Sigmoid colon (tissue), 7 donors: Measurements from ENCODE around the gene UROD. TPM values are rescaled to one million over a fixed set of nuclear protein-coding genes. Genes with fewer than 3 reads are reported as not detected.

Experiments used
- DNase-seq: peaks from one replicate; pipeline ENCODE4 v3.0.0-alpha.2; 2019
- H3K27ac ChIP-seq, 4 donors: fragments of 200-600 bp; sonication (generic); one replicate each; pipeline ENCODE4 v1.5.1; 2016 to 2019; ENCODE audit warnings: mild to moderate bottlenecking in 1 of 4
- H3K27me3 ChIP-seq, 3 donors: fragments of 200-600 bp; sonication (generic); one replicate each; pipeline ENCODE4 v1.5.1; 2019; ENCODE audit warnings: mild to moderate bottlenecking in 1 of 3
- H3K36me3 ChIP-seq, 4 donors: fragments of 200-600 bp; sonication (generic); one replicate each; pipeline ENCODE4 v1.5.1; 2016 to 2019
- H3K4me1 ChIP-seq, 4 donors: fragments of 200-600 bp; sonication (generic); one replicate each; pipeline ENCODE4 v1.5.1; 2017 to 2019
- H3K4me3 ChIP-seq, 4 donors: fragments of 200-600 bp; sonication (generic); one replicate each; pipeline ENCODE4 v1.5.1; 2017 to 2019; ENCODE audit warnings: mild to moderate bottlenecking in 2 of 4, moderate library complexity in 1 of 4
- H3K9me3 ChIP-seq, 4 donors: fragments of 200-600 bp in 3 of 4; sonication (generic) in 3 of 4; one replicate each; pipeline versions ENCODE4 v1.5.1 to v1.6.1; 2013 to 2019
- EP300 ChIP-seq, 4 donors: sonication (generic); formaldehyde crosslinking; IDR thresholded peaks; one replicate each; pipeline ENCODE4 v1.6.1; 2017; ENCODE audit warnings: antibody characterized with exemption in 4 of 4
- POLR2A ChIP-seq, 2 donors: fragments of 450-650 bp; IDR thresholded peaks; one replicate each; pipeline ENCODE4 v1.6.1; 2016; ENCODE audit warnings: antibody characterized with exemption in 2 of 2, mild to moderate bottlenecking in 2 of 2, moderate library complexity in 2 of 2
- POLR2AphosphoS5 ChIP-seq, 4 donors: sonication (generic); formaldehyde crosslinking; IDR thresholded peaks; one replicate each; pipeline ENCODE4 v1.6.1; 2017; ENCODE audit warnings: antibody characterized with exemption in 4 of 4
- WGBS, 2 donors: extraction: QIAGEN DNeasy Blood & Tissue Kit; methylation state at CpG; one replicate each; pipeline ENCODE4 v1.1.7; 2013; 5-methylcytosine and 5-hydroxymethylcytosine counted together
- intact Hi-C: fragments of 100-400 bp; cut with DNase I; formaldehyde crosslinking; loops from one replicate; pipeline ENCODE4 v1.15.1; 2023
- polyA plus RNA-seq, 3 donors: library from polyadenylated mRNA; stranded (reverse); fragments of 200-250 nt; gene quantifications; one replicate each; pipeline ENCODE4 v1.2.3, GENCODE V29; 2013
- total RNA-seq, 4 donors: library from RNA; depleted of rRNA; stranded (reverse); fragments of >200 nt; gene quantifications; one replicate each; pipeline ENCODE4 v1.1.0, GENCODE V29; 2016
- TF ChIP-seq, protein P1 (sequence below), 4 experiments: fragments of 450-650 bp in 3 of 4; fragments of 200-600 bp in 1 of 4; IDR thresholded peaks; one replicate each; pipeline ENCODE4 v1.5.1; 2016 to 2019; ENCODE audit warnings: antibody characterized with exemption in 4 of 4, mild to moderate bottlenecking in 3 of 4, moderate library complexity in 2 of 4
- donor health status: healthy with polysubstance abuse.
- donor health status: Bipolar disorder and iron deficiency.
- donor health status: healthy.

The UROD gene
- total and polyA plus RNA-seq, 7 donors: 58.5 to 99.2 (median 73.8) TPM

DNA sequence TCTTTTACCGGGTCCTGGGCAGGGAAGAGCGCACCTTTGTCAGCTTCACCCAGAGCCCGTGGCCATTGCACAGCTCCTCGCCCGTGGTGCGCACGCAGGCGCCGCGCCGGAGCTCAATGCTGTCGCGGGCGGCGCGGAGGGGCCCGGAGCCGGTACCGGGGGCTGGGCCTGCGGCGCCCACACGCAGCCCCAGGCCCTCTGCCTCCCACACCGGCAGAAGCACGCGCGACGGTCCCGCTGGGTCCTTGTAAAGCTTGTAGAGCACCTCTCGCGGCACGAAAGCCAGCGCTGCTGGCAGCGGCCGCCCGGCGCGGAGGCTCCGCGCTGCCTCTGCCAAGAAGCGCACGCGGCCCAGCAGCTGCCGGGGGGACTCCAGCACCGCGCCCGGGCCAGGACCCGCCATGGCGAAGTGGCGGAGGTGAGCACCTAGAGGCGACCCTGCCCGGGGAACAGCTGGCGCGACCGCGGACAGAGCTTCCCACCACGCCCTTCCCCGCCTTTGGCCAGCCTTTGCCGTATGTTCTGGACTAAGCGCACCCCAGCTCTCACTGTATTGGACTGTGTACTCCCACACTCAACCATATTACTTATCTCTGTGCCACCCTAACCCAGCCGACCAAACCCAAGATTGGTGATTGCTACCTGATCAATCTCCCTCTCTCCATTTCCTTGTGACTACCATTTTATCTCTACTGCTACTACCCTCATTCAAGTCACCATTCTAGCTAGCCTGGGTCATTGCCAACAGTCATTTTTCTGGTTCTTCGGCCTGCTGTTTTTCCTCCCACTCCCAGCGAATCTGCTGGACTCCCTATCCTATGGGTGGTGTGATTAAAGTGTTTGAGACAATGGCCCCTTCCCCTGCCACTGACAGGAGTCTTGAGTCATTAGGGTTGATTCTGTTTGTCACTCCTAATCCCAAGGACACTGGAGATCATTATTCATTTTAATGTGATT, 921 bp upstream of the UROD start, which contains the start of gene HECTD3:
Gene HECTD3, minus strand, starts transcription at position 470 of the 957 bp plus-strand sequence. Its CDS starts 67 bp downstream, at position 403.
- Histone ChIP-seq H3K9me3 (no peaks in the 10 kb centered on the region), H3K4me3 (peak within 1 kb of the TSS; percentile 65 to 100 (median 82)), H3K27ac (peak within 1 kb of the TSS; percentile 78 to 94 (median 85)), H3K27me3 (no peaks in the 10 kb centered on the region), H3K4me1 (peaks cover 3 to 54% (median 50%) of the 10 kb centered on the region in 4 donors), H3K36me3 (peaks cover 31 to 54% (median 36%) of the 10 kb centered on the region in 4 donors)
- intact Hi-C loops: loop anchor here (5.0 to 10.0 kb wide), 6 partner anchors 169 to 676 kb away; partner anchors contain the start of genes BEST4, GPBP1L1, NASP and PTCH2
- DNase-seq: peak; percentile 88
- TF ChIP-seq POLR2AphosphoS5 (IDR thresholded peaks at IDR 0.05) (peak; percentile 40 to 80 (median 63)), POLR2A (IDR thresholded peaks at IDR 0.05) (peak in 1 of 2 donors; percentile 40)
- TF ChIP-seq, protein P1, sequence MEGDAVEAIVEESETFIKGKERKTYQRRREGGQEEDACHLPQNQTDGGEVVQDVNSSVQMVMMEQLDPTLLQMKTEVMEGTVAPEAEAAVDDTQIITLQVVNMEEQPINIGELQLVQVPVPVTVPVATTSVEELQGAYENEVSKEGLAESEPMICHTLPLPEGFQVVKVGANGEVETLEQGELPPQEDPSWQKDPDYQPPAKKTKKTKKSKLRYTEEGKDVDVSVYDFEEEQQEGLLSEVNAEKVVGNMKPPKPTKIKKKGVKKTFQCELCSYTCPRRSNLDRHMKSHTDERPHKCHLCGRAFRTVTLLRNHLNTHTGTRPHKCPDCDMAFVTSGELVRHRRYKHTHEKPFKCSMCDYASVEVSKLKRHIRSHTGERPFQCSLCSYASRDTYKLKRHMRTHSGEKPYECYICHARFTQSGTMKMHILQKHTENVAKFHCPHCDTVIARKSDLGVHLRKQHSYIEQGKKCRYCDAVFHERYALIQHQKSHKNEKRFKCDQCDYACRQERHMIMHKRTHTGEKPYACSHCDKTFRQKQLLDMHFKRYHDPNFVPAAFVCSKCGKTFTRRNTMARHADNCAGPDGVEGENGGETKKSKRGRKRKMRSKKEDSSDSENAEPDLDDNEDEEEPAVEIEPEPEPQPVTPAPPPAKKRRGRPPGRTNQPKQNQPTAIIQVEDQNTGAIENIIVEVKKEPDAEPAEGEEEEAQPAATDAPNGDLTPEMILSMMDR (IDR thresholded peaks at IDR 0.05): no peak
- 0 to 1% methylated on average over 62 of the region's 62 CpGs for WGBS, 2 donors

DNA sequence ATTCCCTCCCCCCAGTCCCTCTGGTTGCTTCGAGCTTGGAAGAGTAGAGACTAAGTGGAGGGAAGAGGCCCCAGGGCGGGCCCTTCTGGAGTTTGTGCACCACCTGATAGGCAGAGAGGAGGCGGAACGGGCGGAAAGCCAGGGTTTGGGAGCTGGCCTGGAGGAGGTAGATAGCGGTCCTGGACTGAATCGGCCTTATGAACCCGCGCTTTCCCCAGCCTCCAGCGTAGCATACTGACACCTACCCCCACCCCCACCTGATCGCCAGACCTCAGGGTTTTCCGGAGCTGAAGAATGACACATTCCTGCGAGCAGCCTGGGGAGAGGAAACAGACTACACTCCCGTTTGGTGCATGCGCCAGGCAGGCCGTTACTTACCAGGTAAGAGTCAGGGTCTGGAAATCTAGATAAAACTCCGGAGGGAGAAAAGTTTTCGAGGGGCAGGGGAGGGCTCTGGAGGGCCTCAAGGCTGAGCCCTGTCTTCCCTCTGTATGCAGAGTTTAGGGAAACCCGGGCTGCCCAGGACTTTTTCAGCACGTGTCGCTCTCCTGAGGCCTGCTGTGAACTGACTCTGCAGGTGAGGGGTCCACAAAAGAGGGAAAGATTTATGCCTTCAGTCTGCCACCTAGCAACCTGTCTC, 705 bp downstream of the UROD start:
- intact Hi-C loops: loop anchor here (2.0 to 10.0 kb wide), 9 partner anchors 26 to 675 kb away; partner anchors contain the start of genes BEST4, EIF2B3, GPBP1L1 and MUTYH
- Histone ChIP-seq H3K4me1 (peaks cover 3 to 54% (median 50%) of the 10 kb centered on the region in 4 donors), H3K27ac (peak overlapping the region; percentile 78 to 94 (median 85)), H3K27me3 (no peaks in the 10 kb centered on the region), H3K4me3 (peak overlapping the region; percentile 48 to 100 (median 82)), H3K9me3 (no peaks in the 10 kb centered on the region), H3K36me3 (peaks cover 16 to 38% (median 21%) of the 10 kb centered on the region in 4 donors)
- no peak for TF ChIP-seq EP300 (IDR thresholded peaks at IDR 0.05)
- no peak for TF ChIP-seq POLR2AphosphoS5 (IDR thresholded peaks at IDR 0.05)
- no peak for TF ChIP-seq POLR2A (IDR thresholded peaks at IDR 0.05)
- TF ChIP-seq, protein P1 (IDR thresholded peaks at IDR 0.05): no peak
- 7 to 17% methylated on average over 21 of the region's 21 CpGs for WGBS, 2 donors
- peak; percentile 90 for DNase-seq

DNA sequence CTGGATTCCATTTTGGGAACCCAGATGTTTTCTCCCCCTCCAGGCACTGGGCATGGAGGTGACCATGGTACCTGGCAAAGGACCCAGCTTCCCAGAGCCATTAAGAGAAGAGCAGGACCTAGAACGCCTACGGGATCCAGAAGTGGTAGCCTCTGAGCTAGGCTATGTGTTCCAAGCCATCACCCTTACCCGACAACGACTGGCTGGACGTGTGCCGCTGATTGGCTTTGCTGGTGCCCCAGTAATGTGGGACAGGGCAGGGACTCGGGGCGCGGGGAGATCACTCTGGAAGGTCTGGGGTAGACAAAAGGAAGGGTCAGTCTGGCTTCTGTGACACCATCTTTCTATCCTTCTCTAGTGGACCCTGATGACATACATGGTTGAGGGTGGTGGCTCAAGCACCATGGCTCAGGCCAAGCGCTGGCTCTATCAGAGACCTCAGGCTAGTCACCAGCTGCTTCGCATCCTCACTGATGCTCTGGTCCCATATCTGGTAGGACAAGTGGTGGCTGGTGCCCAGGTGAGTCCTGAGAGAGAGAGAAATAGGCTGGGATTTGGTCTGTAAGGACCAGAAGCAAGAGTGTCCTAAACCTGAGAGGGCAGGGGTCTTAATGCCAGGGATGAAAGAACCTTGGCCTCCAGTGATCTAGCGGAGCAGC, 1.6 kb downstream of the UROD start:
- Histone ChIP-seq H3K4me1 (peaks cover 3 to 54% (median 50%) of the 10 kb centered on the region in 4 donors), H3K4me3 (no peak overlapping the region), H3K27ac (peak overlapping the region in 2 of 4 donors; percentile 78 to 94), H3K27me3 (no peaks in the 10 kb centered on the region), H3K36me3 (peaks cover 7 to 29% (median 12%) of the 10 kb centered on the region in 4 donors), H3K9me3 (no peaks in the 10 kb centered on the region)
- WGBS, 2 donors: 85 to 87% methylated on average over 12 of the region's 12 CpGs
- no peak for TF ChIP-seq POLR2AphosphoS5 (IDR thresholded peaks at IDR 0.05)
- no peak for TF ChIP-seq EP300 (IDR thresholded peaks at IDR 0.05)
- TF ChIP-seq, protein P1 (IDR thresholded peaks at IDR 0.05): no peak
- no peak for TF ChIP-seq POLR2A (IDR thresholded peaks at IDR 0.05)
- DNase-seq: no peak
- intact Hi-C loops: loop anchor here (1.0 to 10.0 kb wide), 10 partner anchors 27 to 674 kb away; partner anchors contain the start of genes BEST4, EIF2B3, GPBP1L1 and MUTYH
